ENCODE results near the gene GSTCD.
"Not testable (repeated sequence)": the region's sequence is repeated elsewhere in the genome, so short reads cannot be mapped to it uniquely, and the experiment has no call there.

Gene GSTCD, protein sequence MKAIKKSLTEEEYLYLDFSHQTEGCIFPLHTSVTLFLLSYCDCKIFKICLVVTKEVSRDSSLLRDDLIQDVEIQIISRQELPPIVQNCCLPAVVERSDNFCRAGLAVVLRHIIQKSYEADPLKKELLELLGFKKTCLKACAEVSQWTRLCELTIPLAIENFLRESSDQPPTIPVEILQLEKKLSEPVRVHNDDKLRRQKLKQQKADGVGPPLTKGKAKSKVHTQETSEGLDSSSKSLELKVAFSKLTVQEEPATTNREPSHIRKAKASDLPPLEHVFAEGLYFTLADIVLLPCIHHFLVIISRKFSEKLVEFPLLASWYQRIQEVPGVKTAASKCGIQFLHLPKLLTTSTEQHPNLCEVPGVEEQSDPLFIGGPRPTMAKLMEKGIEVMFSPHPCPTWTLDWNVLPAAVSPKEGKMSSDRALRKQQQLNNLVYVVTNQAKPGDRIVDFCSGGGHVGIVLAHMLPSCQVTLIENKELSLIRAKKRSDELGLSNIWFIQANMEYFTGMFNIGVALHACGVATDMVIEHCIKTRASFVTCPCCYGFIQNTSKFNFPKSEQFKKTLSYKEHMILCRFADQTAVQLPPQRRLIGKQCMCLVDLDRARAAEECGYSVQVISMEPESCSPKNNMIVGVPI

DNA sequence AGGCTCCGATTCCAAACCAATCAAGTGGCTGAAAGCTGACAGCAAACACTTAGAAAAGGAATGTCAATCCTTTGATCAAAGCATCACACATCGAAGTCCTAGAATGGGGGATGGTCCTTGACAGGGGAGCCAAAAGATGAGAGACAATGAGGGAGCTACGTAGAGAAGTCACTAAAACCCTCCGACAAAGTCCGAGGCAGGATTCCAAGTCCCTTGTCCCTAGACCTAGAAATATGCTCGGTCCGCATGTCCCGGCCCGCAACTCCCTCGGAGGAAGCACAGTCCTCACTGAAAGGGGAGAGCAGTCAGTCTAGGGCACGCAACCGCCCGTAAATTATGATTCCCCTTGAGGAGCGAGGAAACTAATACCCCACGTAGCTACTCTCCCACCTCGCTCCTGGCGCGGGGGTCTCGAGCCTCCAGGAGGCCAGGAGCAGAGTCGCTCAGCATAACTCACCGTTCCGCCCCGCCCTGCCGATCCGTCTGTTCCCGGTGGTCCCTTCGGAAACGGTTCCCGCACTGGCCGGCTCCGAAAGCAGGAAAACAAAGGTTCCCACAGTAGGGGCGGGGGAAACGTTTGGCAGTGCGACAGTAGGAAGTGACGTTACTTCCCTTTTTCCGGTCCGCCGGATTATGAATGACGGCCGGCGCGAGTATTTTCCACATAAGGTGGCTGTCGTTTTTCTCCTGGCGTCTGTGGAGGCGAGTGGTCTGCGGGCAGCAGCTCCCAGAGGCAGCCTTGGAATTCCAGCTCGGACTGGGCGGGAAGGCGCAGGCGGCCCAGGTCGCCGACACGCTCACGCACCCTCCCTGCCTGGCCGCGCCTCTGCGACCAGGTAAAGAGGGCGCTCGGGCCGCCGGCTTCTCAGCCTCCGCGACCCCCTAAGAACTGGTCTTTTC is at the start of gene GSTCD, which contains the start of gene INTS12:
Gene GSTCD (plus strand): TSS at position 604 of the 900 bp plus-strand sequence. CDS start 8,830 bp downstream, outside the sequence.
Gene INTS12 (minus strand): TSS at position 509 of the 900 bp plus-strand sequence. CDS start 8,684 bp downstream, outside the sequence.
- peak; percentile 76 to 83 for DNase-seq (ENCODE audit: low read depth in 2 of 2)

DNA sequence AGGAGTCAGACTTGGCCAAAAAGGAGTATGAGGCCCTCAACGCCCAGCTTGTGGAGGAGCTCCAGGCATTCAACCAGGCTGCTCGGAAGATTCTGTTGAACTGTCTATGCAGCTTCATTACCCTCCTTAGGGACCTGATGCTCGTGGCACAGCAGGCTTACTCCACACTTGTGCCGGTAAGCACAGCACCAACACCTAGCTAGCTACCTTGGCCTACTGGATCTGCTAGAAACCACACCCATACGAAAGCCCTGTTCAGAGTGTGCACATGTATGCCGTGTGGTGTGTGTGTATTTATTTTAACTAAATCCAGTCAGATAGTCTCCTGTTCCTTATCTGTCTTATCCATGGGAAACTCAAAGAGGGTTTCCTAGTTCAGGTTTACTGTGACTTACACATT is 49.4 kb upstream of the GSTCD start:
- DNase-seq (ENCODE audit: low read depth in 2 of 2): no peak

DNA sequence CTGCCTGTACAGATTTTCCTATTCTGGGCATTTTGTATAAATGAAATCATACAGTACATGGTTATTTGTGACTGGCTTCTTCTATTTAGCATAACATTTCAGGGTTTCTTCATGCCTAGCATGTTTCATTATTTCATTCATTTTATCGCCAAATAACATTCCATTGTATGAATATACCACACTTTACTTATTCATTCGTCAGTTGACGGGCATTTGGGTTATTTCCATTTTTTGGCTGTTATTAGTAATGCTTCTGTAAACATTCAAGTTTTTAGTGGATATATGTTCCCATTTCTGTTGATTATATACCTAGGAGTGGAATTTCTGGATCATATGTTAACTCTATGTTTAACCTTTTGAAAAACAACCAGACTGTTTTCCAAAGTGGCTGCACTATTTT is 47.6 kb upstream of the GSTCD start:
- DNase-seq (ENCODE audit: low read depth in 2 of 2): no peak

DNA sequence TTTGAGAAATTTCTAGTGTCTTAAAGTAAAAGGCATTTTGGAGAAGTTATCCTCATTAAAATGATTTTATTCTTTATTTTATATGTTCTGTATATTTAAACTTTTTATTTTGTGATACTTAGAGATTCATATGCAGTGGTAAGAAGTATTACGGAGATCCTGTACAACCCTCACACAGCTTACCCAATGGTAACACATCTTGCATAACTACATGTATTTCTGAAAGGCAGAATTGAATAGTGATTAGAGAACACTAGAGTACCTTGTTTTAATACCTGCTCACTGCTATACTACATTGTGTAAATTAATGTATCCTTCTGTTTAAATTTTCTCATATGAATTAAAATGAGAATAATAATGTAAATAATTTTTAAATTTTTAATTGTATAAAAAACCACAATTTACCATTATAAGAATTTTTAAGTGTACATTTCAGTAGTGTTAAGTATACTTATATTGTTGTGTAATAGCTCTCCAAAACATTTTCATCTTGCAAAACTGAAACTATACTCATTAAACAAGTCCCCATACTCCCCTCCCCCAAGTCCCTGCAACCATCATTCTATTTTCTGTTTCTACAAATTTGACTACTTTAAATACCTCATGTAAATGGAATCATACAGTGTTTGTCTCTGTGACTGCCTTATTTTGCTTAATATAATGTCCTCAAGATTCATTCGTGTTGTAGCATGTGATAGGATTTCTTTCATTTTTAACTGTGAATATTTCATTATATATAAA is 45.5 kb upstream of the GSTCD start:
- DNase-seq (ENCODE audit: low read depth in 2 of 2): no peak

DNA sequence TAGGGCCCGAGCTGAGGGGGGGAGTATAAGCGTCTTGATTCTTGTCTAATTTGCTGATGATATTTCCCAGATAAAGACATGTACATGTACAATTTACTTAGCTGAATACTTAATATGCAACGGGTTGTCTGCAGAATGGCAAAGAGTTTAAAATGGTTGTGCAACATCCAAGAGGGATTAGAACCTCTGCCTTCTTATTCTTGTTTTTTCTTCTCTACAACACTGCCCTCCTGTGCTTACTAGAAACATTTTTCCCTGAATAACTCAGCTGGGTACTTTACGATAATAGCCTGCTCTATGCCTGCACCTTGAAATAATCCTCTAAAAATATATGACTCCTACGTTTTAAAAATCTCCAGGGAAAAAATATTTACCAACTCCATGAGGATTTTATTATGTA is 41.9 kb upstream of the GSTCD start:
- DNase-seq (ENCODE audit: low read depth in 2 of 2): no peak

DNA sequence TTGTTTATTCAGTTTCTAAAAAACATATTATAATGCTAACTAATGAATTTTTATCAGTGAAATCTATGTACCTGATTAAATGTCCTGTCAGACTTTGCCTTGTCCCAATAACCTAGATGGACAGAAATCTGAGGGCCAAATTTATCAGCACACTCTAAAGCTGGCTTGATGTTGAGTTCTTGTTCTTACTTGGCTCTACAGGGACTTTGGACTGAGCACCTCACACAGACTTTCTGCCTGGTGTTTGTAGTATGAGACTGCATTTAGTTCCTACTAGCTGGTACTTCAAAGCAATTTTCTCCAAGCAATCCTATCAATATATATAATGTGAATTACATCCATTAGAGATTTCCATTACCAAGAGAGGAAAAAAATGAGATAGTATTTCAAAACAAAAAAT is 37.9 kb upstream of the GSTCD start:
- DNase-seq (ENCODE audit: low read depth in 2 of 2): no peak

DNA sequence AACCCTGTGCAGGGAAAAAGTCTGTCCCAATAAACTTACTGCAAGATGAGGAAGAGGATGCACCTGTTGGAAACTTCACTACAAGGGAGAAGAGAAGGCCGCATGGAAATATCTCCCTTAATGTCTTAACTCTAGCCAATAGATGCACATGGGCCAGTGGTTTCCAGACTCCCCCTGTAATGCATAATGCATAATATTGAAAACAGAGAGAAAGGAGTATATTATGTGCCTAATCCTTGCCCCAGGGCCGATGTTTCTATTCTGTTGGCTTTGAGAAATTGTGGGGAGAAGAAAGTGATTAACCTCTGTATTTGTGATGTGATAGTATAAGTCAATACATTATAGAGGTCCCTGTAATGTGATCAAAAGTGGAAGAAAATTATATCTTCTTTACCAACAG is 37.3 kb upstream of the GSTCD start:
- no peak for DNase-seq (ENCODE audit: low read depth in 2 of 2)

DNA sequence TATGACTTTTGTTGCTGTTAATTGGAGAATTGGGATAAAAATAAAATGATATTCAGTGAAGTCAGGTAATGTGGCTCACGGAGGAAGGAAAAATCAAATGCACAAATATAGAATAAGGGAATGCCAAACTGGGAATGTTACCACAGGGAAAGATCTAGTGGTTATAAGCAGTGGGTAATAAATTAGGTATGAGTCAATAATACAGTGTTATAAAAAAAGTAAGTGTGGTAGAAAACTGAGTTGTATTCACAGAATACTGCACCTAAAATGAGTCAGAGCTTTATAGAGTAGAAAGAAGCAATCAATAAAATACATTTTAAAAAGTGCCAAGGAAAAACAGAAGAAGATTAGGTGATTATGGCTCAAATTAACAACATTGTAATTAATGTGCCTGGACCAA is 34.6 kb upstream of the GSTCD start:
- no peak for DNase-seq (ENCODE audit: low read depth in 2 of 2)

DNA sequence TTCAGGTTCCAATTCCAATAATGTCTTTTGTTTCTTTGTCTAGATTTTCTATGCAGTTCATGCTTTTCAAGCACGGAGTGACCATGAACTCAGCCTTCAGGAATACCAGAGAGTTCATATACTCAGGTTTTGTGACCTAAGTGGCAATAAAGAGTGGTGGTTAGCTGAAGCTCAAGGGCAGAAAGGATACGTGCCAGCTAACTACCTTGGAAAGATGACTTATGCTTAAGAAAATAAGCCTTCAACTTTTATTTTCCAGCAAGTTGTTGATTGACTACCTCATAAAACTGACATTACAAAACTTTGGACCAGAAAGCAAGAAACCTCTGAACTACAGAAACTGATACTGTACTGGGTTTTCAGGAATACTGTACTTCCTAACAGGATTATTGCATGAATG is 30.9 kb upstream of the GSTCD start:
- no peak for DNase-seq (ENCODE audit: low read depth in 2 of 2)

DNA sequence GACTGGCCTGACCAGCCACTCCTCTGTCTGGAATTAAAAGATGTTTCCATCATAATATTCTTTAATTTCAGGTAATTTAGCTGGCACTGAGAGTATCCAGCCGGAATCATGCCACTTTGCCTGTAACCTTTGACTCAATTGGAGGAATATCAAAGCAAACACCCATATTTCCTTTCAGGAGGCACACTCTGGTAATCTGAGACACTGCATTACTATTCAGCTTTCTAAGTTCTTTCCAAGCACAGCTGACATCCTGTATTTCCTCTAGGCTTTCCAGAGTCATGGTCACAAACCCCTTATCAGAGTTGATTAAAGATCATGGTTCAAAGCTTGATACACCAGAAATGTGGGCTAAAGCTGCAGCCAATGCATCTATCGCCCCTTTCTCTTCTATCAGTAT is 29.4 kb upstream of the GSTCD start:
- DNase-seq (ENCODE audit: low read depth in 2 of 2): no peak

DNA sequence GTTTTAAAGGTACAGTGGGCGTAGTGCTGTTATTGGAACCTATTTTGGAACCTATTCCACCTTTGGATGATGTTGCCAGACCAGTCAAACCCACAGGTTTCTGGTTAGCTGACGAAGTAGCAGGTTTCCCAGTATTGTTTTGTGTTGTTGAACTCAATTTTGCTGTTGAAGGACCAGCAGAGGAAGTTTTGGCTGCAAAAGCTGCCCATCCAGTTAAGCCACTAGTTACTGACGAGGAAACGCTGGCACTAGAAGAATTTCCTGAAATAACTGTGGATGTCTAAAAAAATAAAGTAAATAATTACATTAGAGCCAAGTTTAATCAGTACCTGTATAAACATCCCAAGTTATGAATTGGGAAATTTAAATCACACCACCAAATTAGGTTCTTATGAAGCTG is 25.5 kb upstream of the GSTCD start:
- DNase-seq (ENCODE audit: low read depth in 2 of 2): no peak

DNA sequence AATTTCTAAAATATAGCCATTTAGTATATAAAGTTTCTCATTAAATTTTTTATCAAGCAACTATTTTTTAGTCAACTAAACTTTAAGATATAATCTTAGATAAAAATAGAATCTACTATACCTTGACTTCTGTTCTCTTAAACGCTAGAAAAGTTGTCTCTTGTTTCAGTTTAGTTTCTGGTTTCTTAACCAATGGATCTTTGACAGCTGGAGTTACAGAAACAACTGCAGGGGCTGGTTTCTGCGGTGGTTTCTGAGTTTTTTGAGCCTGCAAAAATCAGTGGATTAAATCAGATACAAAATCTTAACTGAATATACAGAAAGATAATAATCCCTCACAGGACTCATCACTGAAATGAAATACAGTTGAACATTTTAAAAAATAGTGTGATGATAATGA is 22.0 kb upstream of the GSTCD start:
- no peak for DNase-seq (ENCODE audit: low read depth in 2 of 2)

DNA sequence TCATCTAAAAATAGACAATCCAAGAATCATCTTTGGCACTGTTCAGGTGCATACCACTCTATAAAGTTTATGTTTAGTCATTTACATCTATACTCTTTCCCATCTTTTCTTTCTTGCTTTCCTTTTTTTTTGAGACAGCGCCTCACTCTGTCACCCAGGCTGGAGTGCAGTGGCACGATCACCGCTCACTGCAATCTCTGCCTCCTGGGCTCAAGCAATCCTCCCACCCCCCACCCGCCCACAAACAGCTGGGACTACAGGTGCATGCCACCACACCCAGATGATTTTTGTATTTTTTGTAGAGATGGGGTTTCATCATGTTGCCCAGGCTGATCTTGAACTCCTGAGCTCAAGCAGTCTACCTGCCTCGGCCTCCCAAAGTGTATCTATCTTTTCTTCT is 13.8 kb upstream of the GSTCD start:
- DNase-seq (ENCODE audit: low read depth in 2 of 2): not testable (repeated sequence)

DNA sequence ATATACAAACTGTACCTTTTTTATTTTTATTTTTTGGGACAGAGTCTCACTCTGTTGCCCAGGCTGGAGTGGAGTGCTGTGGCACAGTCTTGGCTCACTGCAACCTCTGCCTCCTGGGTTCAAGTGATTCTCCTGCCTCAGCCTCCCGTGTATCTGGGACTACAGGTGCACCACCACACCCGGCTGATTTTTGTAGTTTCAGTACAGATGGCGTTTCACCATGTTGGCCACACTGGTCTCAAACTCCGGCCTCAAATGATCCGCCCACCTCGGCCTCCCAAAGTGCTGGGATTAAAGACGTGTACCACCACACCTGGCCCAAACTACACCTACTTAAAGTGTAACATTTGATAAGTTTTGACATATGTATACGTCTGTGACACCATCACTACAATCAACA is 12.8 kb upstream of the GSTCD start:
- not testable (repeated sequence) for DNase-seq (ENCODE audit: low read depth in 2 of 2)

DNA sequence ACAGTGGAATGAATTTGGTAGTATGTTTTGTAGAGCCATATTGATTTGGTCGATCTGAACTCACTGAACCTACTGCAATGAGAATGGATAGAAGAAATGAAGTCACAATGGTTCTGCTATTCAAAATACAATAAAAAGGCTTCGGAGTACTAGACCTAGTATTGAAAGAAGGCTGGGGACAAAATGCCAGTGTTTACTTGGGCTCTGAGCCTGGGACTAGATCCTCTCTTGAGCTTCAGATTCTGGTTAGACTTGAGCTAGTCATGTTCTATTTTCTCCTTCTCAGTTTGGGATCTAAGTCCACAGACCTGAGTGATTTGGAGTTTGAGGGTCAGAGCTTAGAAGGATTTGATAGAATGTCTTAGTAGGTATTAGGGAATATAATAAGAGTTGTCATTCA is 10.0 kb upstream of the GSTCD start:
- no peak for DNase-seq (ENCODE audit: low read depth in 2 of 2)

DNA sequence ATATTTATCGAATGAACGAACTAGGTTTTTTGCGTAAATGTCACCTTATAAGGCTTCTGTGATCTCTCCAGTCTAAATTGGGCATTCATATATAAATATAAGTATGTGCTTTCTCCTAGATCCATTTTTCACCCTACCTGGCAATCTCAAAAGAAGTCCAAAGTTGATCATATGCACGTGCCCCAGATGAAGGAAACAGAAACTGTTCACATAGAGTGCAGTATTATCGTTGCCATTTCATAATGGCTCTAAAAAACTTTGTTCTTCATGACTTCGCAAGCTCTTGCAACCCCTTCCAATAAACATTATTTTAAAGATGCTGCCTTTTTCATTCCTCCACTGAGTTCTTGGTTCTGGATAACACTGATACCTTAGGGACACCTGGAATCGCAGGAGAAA is 803 bp upstream of the GSTCD start:
- no peak for DNase-seq (ENCODE audit: low read depth in 2 of 2)

DNA sequence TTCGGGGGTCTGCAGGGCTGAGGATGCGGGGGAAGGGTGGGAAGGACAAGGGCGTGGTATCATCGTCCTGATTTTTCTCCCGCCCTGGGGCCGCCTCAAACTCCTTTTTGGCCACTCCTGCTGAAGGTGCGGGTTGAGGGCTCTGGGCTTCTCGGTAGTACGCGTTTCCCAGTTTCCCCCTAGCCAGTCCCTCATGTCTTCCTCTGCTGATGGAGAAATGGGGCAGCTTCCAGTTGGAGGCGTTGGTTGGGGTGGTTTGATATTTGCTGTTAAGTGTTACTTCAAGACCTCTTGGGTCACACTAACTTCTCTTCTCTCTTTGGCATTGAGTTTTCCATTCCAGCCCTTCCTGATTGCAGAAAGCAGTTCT is 482 bp downstream of the GSTCD start:
- DNase-seq (ENCODE audit: low read depth in 2 of 2): peak in 1 of 2 donors; percentile 5

DNA sequence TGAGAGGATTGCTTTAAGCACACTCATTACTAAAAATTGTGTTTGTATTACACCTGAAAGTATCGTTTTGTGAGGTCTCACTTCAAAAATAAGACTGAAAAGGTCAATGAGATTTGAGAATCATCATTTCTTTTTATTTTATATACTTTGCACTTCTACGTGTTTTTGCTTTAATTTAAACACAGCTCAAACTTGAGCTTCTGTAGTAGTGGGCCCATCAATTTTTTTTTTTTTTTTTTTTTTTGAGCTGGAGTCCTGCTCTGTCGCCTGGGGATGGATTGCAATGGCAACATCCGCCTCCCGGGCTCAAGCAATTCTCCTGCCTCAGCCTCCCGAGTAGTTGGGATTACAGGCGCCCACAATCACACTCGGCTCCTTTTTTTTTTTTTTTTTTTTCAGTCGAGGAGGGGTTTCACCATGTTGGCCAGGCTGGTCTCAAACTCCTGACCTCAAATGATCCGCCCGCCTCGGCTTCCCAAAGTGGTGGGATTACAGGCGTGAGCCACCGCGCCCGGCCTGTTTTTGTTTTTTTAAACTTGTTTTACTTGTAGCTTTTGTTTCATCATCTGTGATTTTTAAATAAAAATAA is 1.5 kb downstream of the GSTCD start:
- DNase-seq (ENCODE audit: low read depth in 2 of 2): no peak

DNA sequence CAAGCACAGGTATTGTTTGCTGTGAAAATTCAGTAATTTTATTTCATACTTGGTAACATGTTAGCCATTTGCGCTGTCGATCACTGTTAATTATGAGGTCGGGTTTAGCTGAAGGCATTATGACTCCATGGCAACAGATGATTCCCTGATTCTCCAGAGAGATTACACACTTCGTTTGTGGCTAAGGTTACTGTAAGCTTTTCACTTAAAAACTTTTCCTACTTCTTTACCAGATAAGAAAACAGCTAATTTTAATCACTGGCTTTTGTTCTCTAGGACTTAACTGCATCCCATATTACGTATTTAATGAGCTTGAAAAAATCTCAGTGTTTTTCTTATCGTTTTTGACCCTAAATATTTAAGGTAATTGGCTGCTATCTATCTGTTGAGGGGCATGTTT is 2.1 kb downstream of the GSTCD start:
- no peak for DNase-seq (ENCODE audit: low read depth in 2 of 2)

DNA sequence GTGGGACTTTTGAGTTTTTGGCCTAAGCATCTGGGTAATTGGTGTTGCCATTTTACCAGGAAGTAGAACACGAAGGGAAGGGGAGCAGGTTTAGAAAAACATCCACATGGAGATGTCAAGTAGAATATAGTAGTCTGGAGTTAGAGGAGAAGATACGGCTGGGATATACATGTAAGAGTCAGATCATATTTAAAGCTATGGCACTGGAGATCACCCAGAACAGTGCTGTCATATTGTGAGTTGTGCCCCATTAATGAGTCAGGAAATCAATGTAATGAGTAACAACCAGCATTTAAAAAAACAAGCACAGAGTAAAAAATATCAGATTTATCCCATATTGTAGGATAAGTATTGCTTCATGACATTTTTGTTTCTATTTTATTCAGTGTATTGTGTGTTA is 4.2 kb downstream of the GSTCD start:
- no peak for DNase-seq (ENCODE audit: low read depth in 2 of 2)

DNA sequence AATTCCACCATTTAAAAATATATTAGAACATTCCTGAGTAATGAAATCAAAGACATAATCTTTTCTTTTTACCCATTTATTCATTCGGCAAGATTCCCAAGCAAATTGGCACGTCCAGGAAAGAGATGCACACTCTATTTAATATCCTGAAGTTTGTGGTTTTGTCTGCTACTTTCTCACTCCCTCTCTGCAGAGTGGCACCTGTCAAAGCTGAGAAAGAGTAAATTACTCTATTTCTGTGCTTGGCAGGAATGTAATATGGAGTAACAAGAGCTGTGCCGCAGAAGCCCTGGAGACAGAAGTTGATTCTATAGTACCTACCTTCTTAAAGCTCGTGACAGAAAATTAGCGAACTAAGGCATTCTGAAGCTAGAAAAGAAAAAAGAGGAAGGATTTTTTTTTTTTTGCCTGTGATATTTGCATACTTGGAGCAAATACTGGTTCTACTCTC is 5.5 kb downstream of the GSTCD start:
- DNase-seq (ENCODE audit: low read depth in 2 of 2): no peak
